IMR-90 (cell line): Measurements from ENCODE around the gene TSSC4. TPM values are rescaled to one million over a fixed set of nuclear protein-coding genes. Genes with fewer than 3 reads are reported as not detected.

Source experiments
- ATAC-seq: fragments of 200-7000 bp; cut with Tn5 transposase; 2 replicates; pipeline ENCODE4 v1.9.1; 2020; ENCODE audit warnings: low read depth, mild to moderate bottlenecking, moderate library complexity
- BruUV-seq: library from RNA; stranded (reverse); fragments of 400-500 nt; replicated peaks from 2 replicates; lab custom pipeline; 2021; lab: Mats Ljungman, UMichigan
- CTCF ChIA-PET: fragments of 300-600 bp; formaldehyde crosslinking; extraction: SDS; loops from one replicate; lab custom pipeline; 2021; ENCODE audit warnings: antibody characterized with exemption; lab: Yijun Ruan, JAX
- POLR2A ChIA-PET: fragments of 300-600 bp; sonication (Branson Sonifier 250); formaldehyde crosslinking; loops from one replicate; lab custom pipeline; 2022; ENCODE audit warnings: antibody characterized with exemption; ENCODE audit not compliant: unreplicated experiment; lab: Charles Lee
- DNase-seq: peaks from one replicate; pipeline ENCODE4 v3.0.0; 2013
- H2AFZ ChIP-seq: replicated peaks from 2 replicates; pipeline ENCODE3; 2013; ENCODE audit warnings: low read length, mild to moderate bottlenecking; ENCODE audit not compliant: poor library complexity
- H2AK5ac ChIP-seq: 2 replicates; pipeline ENCODE4 v1.6.1; 2013; ENCODE audit warnings: low read depth, low read length, inconsistent platforms
- H2AK9ac ChIP-seq: replicated peaks from 2 replicates; pipeline ENCODE3; 2013; ENCODE audit warnings: mild to moderate bottlenecking, low read depth, low read length, moderate library complexity; ENCODE audit not compliant: poor library complexity
- H2BK120ac ChIP-seq: 2 replicates; pipeline ENCODE4 v1.6.1; 2013; ENCODE audit warnings: low read depth, low read length, inconsistent platforms
- H2BK15ac ChIP-seq: 3 replicates; pipeline ENCODE4 v1.6.1; 2013; ENCODE audit warnings: low read depth, low read length, inconsistent platforms
- H2BK20ac ChIP-seq: 2 replicates; pipeline ENCODE4 v1.6.1; 2013; ENCODE audit warnings: low read depth, mild to moderate bottlenecking, inconsistent platforms, low read length, moderate library complexity
- H2BK5ac ChIP-seq: 2 replicates; pipeline ENCODE4 v1.6.1; 2013; ENCODE audit warnings: mild to moderate bottlenecking, low read depth, low read length, inconsistent platforms; ENCODE audit not compliant: poor library complexity, severe bottlenecking
- H3K14ac ChIP-seq: replicated peaks from 2 replicates; pipeline ENCODE4 v1.6.1; 2013; ENCODE audit warnings: low read depth, low read length, inconsistent platforms
- H3K18ac ChIP-seq: 2 replicates; pipeline ENCODE4 v1.6.1; 2013; ENCODE audit warnings: low read depth, low read length, control low read depth
- H3K23ac ChIP-seq: 2 replicates; pipeline ENCODE4 v1.6.1; 2013; ENCODE audit warnings: low read depth, low read length, inconsistent platforms
- H3K27ac ChIP-seq: 2 replicates; pipeline ENCODE4 v1.5.1; 2013; ENCODE audit warnings: mild to moderate bottlenecking, control low read depth, low read length; ENCODE audit not compliant: insufficient read depth
- H3K27me3 ChIP-seq: 2 replicates; pipeline ENCODE4 v1.6.1; 2013; ENCODE audit warnings: low read length; ENCODE audit not compliant: control insufficient read depth, insufficient read depth
- H3K36me3 ChIP-seq: 2 replicates; pipeline ENCODE4 v1.6.1; 2013; ENCODE audit warnings: low read length, mixed read lengths; ENCODE audit not compliant: control insufficient read depth, insufficient read depth
- H3K4ac ChIP-seq: 2 replicates; pipeline ENCODE4 v1.6.1; 2013; ENCODE audit warnings: low read depth, low read length, inconsistent platforms
- H3K4me1 ChIP-seq: 2 replicates; pipeline ENCODE4 v1.6.1; 2013; ENCODE audit warnings: low read length, mixed read lengths; ENCODE audit not compliant: control insufficient read depth, insufficient read depth
- H3K4me2 ChIP-seq: 2 replicates; pipeline ENCODE4 v1.6.1; 2013; ENCODE audit warnings: low read depth, mild to moderate bottlenecking, control low read depth, low read length, moderate library complexity
- H3K4me3 ChIP-seq: 2 replicates; pipeline ENCODE4 v1.5.1; 2013; ENCODE audit warnings: low read depth, mild to moderate bottlenecking, control low read depth, low read length, moderate library complexity; ENCODE audit not compliant: insufficient read depth
- H3K56ac ChIP-seq: 2 replicates; pipeline ENCODE4 v1.6.1; 2013; ENCODE audit warnings: low read length, inconsistent platforms; ENCODE audit not compliant: insufficient read depth; ENCODE audit errors: extremely low read depth
- H3K79me1 ChIP-seq, 2 experiments: 2 replicates each; pipeline ENCODE4 v1.6.1; 2013; ENCODE audit warnings: low read length in 2 of 2, inconsistent platforms in 1 of 2, low read depth in 1 of 2
- H3K9ac ChIP-seq: 2 replicates; pipeline ENCODE4 v1.6.1; 2013; ENCODE audit warnings: low read depth, low read length, control low read depth
- H3K9me1 ChIP-seq: 2 replicates; pipeline ENCODE4 v1.6.1; 2013; ENCODE audit warnings: low read length, inconsistent platforms; ENCODE audit not compliant: insufficient read depth
- H3K9me3 ChIP-seq: 2 replicates; pipeline ENCODE4 v1.6.1; 2013; ENCODE audit warnings: low read length; ENCODE audit not compliant: control insufficient read depth, insufficient read depth
- H4K20me1 ChIP-seq: 2 replicates; pipeline ENCODE4 v1.6.1; 2013; ENCODE audit warnings: low read length, inconsistent platforms; ENCODE audit not compliant: insufficient read depth
- H4K5ac ChIP-seq: 2 replicates; pipeline ENCODE4 v1.6.1; 2013; ENCODE audit warnings: mild to moderate bottlenecking, low read depth, low read length, control low read depth
- H4K8ac ChIP-seq, 2 experiments: 2 replicates each; pipeline ENCODE4 v1.6.1; 2013; ENCODE audit warnings: low read depth in 2 of 2, low read length in 2 of 2, control low read depth in 1 of 2, inconsistent platforms in 1 of 2
- H4K91ac ChIP-seq: 2 replicates; pipeline ENCODE4 v1.6.1; 2013; ENCODE audit warnings: low read depth, low read length, inconsistent platforms; ENCODE audit not compliant: insufficient read depth
- BHLHE40 ChIP-seq: fragments of 150-350 bp; IDR thresholded peaks from 2 replicates; pipeline ENCODE4 v1.6.1; 2016; ENCODE audit warnings: mild to moderate bottlenecking, low read depth, low read length
- CEBPB ChIP-seq: IDR thresholded peaks from 2 replicates; pipeline ENCODE4 v1.6.1; 2012; ENCODE audit warnings: low read depth, low read length, improper control_type of control experiment
- CHD1 ChIP-seq: IDR thresholded peaks from 2 replicates; pipeline ENCODE4 v1.6.1; 2012; ENCODE audit warnings: low read depth, low read length, improper control_type of control experiment
- FOS ChIP-seq: fragments of 150-350 bp; IDR thresholded peaks from 2 replicates; pipeline ENCODE4 v1.6.1; 2016; ENCODE audit warnings: low read depth, low read length
- MAFK ChIP-seq: IDR thresholded peaks from 2 replicates; pipeline ENCODE4 v1.6.1; 2012; ENCODE audit warnings: low read depth, low read length, improper control_type of control experiment
- MAZ ChIP-seq: IDR thresholded peaks from 2 replicates; pipeline ENCODE4 v1.6.1; 2012; ENCODE audit warnings: low read depth, mild to moderate bottlenecking, low read length, improper control_type of control experiment, moderate library complexity, borderline replicate concordance
- MXI1 ChIP-seq: IDR thresholded peaks from 2 replicates; pipeline ENCODE4 v1.6.1; 2012; ENCODE audit warnings: low read depth, mild to moderate bottlenecking, low read length, moderate library complexity, borderline replicate concordance
- NFE2L2 ChIP-seq: fragments of 150-350 bp; IDR thresholded peaks from 2 replicates; pipeline ENCODE4 v1.6.1; 2016; ENCODE audit warnings: low read depth, mild to moderate bottlenecking, low read length
- POLR2A ChIP-seq: IDR thresholded peaks from 2 replicates; pipeline ENCODE4 v1.6.1; 2012; ENCODE audit warnings: mild to moderate bottlenecking, low read depth, low read length
- RAD21 ChIP-seq: IDR thresholded peaks from 2 replicates; pipeline ENCODE4 v1.6.1; 2012; ENCODE audit warnings: low read length, improper control_type of control experiment
- RCOR1 ChIP-seq: IDR thresholded peaks from 2 replicates; pipeline ENCODE4 v1.6.1; 2012; ENCODE audit warnings: mild to moderate bottlenecking, low read length, improper control_type of control experiment; ENCODE audit not compliant: insufficient replicate concordance
- RFX5 ChIP-seq: IDR thresholded peaks from 2 replicates; pipeline ENCODE4 v1.8.0; 2012; ENCODE audit warnings: low read depth, mild to moderate bottlenecking, low read length, moderate library complexity
- SMC3 ChIP-seq: fragments of 150-350 bp; IDR thresholded peaks from 2 replicates; pipeline ENCODE4 v1.6.1; 2016; ENCODE audit warnings: low read depth, mild to moderate bottlenecking, antibody characterized with exemption, low read length, moderate library complexity
- WGBS, 2 experiments: methylation state at CpG; one replicate each; pipeline versions ENCODE4 v1.1.5 to v1.1.7; 2013; ENCODE audit warnings: missing lambda C conversion rate in 2 of 2; ENCODE audit not compliant: insufficient read length in 1 of 2; ENCODE audit errors: extremely low coverage in 2 of 2; 5-methylcytosine and 5-hydroxymethylcytosine counted together
- dilution Hi-C: fragments of 300-500 bp; cut with HindIII; formaldehyde crosslinking; loops from one replicate; pipeline ENCODE4 v1.14.3; 2018; ENCODE audit warnings: low sequenced_read_pairs; ENCODE audit not compliant: unreplicated experiment
- in situ Hi-C: fragments of 300-500 bp; cut with MboI; formaldehyde crosslinking; loops from 3 replicates; pipeline ENCODE4 v1.14.3; 2019; ENCODE audit warnings: low sequenced_read_pairs, inconsistent platforms, mixed read lengths
- intact Hi-C: fragments of 100-400 bp; cut with micrococcal nuclease; formaldehyde crosslinking; loops from 2 replicates; pipeline ENCODE4 v1.10.0; 2022
- polyA plus RNA-seq, 3 experiments: library from polyadenylated mRNA; depleted of rRNA; stranded (reverse); fragments of >200 nt; gene quantifications; 2 replicates each; pipeline ENCODE4 v1.2.3, GENCODE V29; 2012; ENCODE audit warnings: low replicate concordance in 1 of 3
- total RNA-seq: library from RNA; depleted of rRNA; stranded (reverse); fragments of >200 nt; gene quantifications from 2 replicates; pipeline ENCODE4 v1.2.3, GENCODE V29; 2012
- TF ChIP-seq, protein P1 (sequence below): conservative IDR thresholded peaks from 2 replicates; pipeline ENCODE4 v1.5.1; 2012; ENCODE audit warnings: mild to moderate bottlenecking, low read depth, low read length, improper control_type of control experiment
- TF ChIP-seq, protein P2 (sequence below): fragments of 150-350 bp; IDR thresholded peaks from 2 replicates; pipeline ENCODE4 v1.6.1; 2016; ENCODE audit warnings: low read depth, mild to moderate bottlenecking, low read length, moderate library complexity, borderline replicate concordance
- TF ChIP-seq, protein P3 (sequence below): fragments of 150-350 bp; IDR thresholded peaks from 2 replicates; pipeline ENCODE4 v1.6.1; 2017; ENCODE audit warnings: mild to moderate bottlenecking, antibody characterized with exemption, low read length, low read depth

TSSC4 gene
- total and polyA plus RNA-seq, 2 of the 4 experiments (the other 2 are of a cell fraction), result 34.9 to 40.0 TPM

DNA sequence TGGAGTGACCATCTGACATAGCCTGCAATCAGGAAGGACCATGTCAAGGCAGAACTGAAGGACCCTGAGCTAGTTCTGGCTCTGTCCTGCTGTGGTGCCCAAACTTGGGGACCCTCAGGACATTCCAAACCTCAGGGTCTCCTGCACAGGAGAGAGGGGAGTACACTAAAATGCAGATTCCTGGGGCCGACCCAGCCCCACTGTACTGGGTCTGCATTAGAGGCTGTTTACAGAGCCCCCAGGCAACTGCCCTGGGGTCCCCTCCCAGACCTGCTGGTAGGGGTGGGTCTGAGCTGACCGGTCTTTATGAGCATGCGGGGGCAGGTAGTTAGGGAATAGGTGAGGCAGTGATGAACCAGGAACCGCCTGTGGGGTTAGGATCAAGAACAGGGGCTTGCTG lies 37.0 kb downstream of the TSSC4 start:
- Histone ChIP-seq H2AK5ac (no peak overlapping the region), H3K36me3 (no peaks in the 10 kb centered on the region), H4K20me1 (no peaks in the 10 kb centered on the region), H3K79me1 (no peaks in the 10 kb centered on the region), H3K9me1 (no peaks in the 10 kb centered on the region), H4K5ac (no peak overlapping the region), H3K14ac (no peak overlapping the region), H2BK20ac (no peak overlapping the region), H3K4ac (no peak overlapping the region), H3K9me3 (no peaks in the 10 kb centered on the region), H3K4me2 (no peak overlapping the region), H3K23ac (no peak overlapping the region), H3K18ac (no peak overlapping the region), H3K27ac (no peak overlapping the region), H2BK5ac (no peak overlapping the region), H3K4me3 (no peak overlapping the region), H4K91ac (no peak overlapping the region), H2BK120ac (no peak overlapping the region), H3K56ac (no peak overlapping the region), H2AK9ac (no peak overlapping the region), H3K27me3 (peaks cover 20% of the 10 kb centered on the region), H3K9ac (no peak overlapping the region), H2BK15ac (no peak overlapping the region), H2AFZ (no peak overlapping the region), H4K8ac (no peak overlapping the region), H3K4me1 (no peaks in the 10 kb centered on the region)
- ATAC-seq, result no peak
- POLR2A ChIA-PET, result no interaction called here
- dilution Hi-C loops (no loop called here), intact Hi-C loops (no loop called here), in situ Hi-C loops (loop anchor here (10.0 kb wide), 1 partner anchor 77 kb away; no protein-coding TSS in a partner anchor)
- BruUV-seq, result no TSS peak
- TF ChIP-seq MXI1 (no peak), NFE2L2 (no peak), FOS (no peak), SMC3 (no peak), RFX5 (no peak), BHLHE40 (no peak), CHD1 (no peak), MAFK (no peak), MAZ (no peak), RCOR1 (no peak), CEBPB (no peak), RAD21 (no peak), POLR2A (no peak)
- TF ChIP-seq, protein P1, sequence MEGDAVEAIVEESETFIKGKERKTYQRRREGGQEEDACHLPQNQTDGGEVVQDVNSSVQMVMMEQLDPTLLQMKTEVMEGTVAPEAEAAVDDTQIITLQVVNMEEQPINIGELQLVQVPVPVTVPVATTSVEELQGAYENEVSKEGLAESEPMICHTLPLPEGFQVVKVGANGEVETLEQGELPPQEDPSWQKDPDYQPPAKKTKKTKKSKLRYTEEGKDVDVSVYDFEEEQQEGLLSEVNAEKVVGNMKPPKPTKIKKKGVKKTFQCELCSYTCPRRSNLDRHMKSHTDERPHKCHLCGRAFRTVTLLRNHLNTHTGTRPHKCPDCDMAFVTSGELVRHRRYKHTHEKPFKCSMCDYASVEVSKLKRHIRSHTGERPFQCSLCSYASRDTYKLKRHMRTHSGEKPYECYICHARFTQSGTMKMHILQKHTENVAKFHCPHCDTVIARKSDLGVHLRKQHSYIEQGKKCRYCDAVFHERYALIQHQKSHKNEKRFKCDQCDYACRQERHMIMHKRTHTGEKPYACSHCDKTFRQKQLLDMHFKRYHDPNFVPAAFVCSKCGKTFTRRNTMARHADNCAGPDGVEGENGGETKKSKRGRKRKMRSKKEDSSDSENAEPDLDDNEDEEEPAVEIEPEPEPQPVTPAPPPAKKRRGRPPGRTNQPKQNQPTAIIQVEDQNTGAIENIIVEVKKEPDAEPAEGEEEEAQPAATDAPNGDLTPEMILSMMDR, result no peak
- TF ChIP-seq, protein P2, sequence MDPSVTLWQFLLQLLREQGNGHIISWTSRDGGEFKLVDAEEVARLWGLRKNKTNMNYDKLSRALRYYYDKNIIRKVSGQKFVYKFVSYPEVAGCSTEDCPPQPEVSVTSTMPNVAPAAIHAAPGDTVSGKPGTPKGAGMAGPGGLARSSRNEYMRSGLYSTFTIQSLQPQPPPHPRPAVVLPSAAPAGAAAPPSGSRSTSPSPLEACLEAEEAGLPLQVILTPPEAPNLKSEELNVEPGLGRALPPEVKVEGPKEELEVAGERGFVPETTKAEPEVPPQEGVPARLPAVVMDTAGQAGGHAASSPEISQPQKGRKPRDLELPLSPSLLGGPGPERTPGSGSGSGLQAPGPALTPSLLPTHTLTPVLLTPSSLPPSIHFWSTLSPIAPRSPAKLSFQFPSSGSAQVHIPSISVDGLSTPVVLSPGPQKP, result no peak
- TF ChIP-seq, protein P3, sequence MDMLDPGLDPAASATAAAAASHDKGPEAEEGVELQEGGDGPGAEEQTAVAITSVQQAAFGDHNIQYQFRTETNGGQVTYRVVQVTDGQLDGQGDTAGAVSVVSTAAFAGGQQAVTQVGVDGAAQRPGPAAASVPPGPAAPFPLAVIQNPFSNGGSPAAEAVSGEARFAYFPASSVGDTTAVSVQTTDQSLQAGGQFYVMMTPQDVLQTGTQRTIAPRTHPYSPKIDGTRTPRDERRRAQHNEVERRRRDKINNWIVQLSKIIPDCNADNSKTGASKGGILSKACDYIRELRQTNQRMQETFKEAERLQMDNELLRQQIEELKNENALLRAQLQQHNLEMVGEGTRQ, result no peak
- CTCF ChIA-PET, result no interaction called here
- no CpG with 5 or more reads among the region's 4 CpGs for WGBS, 2 experiments
- DNase-seq, result no peak
